Ishikawa (cell line): Measurements from ENCODE around the gene SMCO4.

Source experiments
- EGR1 ChIP-seq: IDR thresholded peaks from 2 replicates; pipeline ENCODE4 v1.6.1; 2012
- EP300 ChIP-seq: IDR thresholded peaks from 2 replicates; pipeline ENCODE4 v1.6.1; 2012; ENCODE audit warnings: borderline replicate concordance
- NFIC ChIP-seq: IDR thresholded peaks from 2 replicates; pipeline ENCODE4 v1.6.1; 2012
- TEAD4 ChIP-seq: IDR thresholded peaks from 2 replicates; pipeline ENCODE4 v1.6.1; 2012
- TF ChIP-seq, protein P1 (sequence below): IDR thresholded peaks from 2 replicates; pipeline ENCODE4 v1.6.1; 2012
- TF ChIP-seq, protein P2 (sequence below): IDR thresholded peaks from 2 replicates; pipeline ENCODE4 v1.6.1; 2012; ENCODE audit warnings: low read depth, mild to moderate bottlenecking
- TF ChIP-seq, protein P3 (sequence below): IDR thresholded peaks from 2 replicates; pipeline ENCODE4 v1.6.1; 2012

DNA sequence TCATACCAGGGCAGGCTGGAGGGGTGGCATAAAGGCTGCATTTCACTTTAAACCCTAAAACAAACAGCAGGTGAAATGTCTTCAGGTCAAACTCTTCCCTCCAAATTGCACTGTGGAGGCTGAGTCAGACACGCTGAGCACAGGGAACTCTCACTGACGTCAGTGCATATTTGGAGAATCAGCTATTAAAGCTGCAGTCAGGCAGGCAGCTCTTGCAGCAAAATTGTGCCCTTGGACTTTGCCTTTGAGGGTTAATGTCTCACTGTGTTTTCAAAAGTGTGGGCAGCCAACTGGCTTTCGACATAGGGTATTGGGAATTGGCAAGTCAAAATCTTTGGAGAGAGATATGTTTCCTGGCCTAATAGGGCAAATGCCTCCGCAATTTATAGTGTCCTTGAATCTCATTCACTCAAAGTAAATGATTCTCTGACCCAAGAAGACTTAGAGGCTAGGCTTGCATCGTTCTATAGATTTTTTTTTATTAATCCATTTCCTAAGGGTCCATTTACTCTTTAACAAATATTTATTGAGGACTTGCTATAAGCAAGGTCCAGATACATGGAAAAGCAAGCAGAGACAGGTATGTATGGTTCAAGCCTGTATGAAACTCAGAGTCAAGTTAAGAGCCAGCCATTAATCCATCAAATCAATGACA, 27.7 kb upstream of the SMCO4 start:
- TF ChIP-seq, protein P1, sequence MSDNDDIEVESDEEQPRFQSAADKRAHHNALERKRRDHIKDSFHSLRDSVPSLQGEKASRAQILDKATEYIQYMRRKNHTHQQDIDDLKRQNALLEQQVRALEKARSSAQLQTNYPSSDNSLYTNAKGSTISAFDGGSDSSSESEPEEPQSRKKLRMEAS: no peak
- TF ChIP-seq NFIC (no peak), EP300 (no peak), TEAD4 (0 out of 2 replicates have a peak, but pooled peaks have one; percentile 10), EGR1 (no peak)
- TF ChIP-seq, protein P2, sequence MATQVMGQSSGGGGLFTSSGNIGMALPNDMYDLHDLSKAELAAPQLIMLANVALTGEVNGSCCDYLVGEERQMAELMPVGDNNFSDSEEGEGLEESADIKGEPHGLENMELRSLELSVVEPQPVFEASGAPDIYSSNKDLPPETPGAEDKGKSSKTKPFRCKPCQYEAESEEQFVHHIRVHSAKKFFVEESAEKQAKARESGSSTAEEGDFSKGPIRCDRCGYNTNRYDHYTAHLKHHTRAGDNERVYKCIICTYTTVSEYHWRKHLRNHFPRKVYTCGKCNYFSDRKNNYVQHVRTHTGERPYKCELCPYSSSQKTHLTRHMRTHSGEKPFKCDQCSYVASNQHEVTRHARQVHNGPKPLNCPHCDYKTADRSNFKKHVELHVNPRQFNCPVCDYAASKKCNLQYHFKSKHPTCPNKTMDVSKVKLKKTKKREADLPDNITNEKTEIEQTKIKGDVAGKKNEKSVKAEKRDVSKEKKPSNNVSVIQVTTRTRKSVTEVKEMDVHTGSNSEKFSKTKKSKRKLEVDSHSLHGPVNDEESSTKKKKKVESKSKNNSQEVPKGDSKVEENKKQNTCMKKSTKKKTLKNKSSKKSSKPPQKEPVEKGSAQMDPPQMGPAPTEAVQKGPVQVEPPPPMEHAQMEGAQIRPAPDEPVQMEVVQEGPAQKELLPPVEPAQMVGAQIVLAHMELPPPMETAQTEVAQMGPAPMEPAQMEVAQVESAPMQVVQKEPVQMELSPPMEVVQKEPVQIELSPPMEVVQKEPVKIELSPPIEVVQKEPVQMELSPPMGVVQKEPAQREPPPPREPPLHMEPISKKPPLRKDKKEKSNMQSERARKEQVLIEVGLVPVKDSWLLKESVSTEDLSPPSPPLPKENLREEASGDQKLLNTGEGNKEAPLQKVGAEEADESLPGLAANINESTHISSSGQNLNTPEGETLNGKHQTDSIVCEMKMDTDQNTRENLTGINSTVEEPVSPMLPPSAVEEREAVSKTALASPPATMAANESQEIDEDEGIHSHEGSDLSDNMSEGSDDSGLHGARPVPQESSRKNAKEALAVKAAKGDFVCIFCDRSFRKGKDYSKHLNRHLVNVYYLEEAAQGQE: no peak
- TF ChIP-seq, protein P3, sequence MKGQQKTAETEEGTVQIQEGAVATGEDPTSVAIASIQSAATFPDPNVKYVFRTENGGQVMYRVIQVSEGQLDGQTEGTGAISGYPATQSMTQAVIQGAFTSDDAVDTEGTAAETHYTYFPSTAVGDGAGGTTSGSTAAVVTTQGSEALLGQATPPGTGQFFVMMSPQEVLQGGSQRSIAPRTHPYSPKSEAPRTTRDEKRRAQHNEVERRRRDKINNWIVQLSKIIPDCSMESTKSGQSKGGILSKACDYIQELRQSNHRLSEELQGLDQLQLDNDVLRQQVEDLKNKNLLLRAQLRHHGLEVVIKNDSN: no peak
